ENCODE results near the gene SERGEF. TPM values are rescaled to one million over a fixed set of nuclear protein-coding genes. Genes with fewer than 3 reads are reported as not detected.

The SERGEF gene
- total RNA-seq, 2 experiments from 2014 or later = 44.3 to 47.2 TPM

GRCh38 chr11:17846852-17847453, 165.9 kb downstream of the SERGEF start:
- H3K27ac Mint-ChIP-seq = no peak overlapping the region
- POLR2A ChIA-PET = no interaction called here
- H3K4me3 Mint-ChIP-seq = no peak overlapping the region
- H3K9me3 Mint-ChIP-seq = no peaks in the 10 kb centered on the region
- no peaks in the 10 kb centered on the region for H3K4me1 Mint-ChIP-seq
- peaks cover 3% of the 10 kb centered on the region for H3K36me3 Mint-ChIP-seq
- ATAC-seq (ENCODE audit: low read depth) = no peak
- no peak for DNase-seq
- H3K27me3 Mint-ChIP-seq = no peaks in the 10 kb centered on the region

GRCh38 chr11:17845431-17845881, 167.4 kb downstream of the SERGEF start:
- DNase-seq = no peak
- Mint-ChIP-seq H3K4me3 (no peak overlapping the region), H3K9me3 (no peaks in the 10 kb centered on the region), H3K27ac (no peak overlapping the region), H3K36me3 (peaks cover 3% of the 10 kb centered on the region), H3K4me1 (no peaks in the 10 kb centered on the region), H3K27me3 (no peaks in the 10 kb centered on the region)
- POLR2A ChIA-PET = no interaction called here
- no peak for ATAC-seq (ENCODE audit: low read depth)

GRCh38 chr11:17840101-17840548, 172.7 kb downstream of the SERGEF start:
- Mint-ChIP-seq H3K27me3 (no peaks in the 10 kb centered on the region), H3K36me3 (no peaks in the 10 kb centered on the region), H3K27ac (no peak overlapping the region), H3K4me3 (no peak overlapping the region), H3K4me1 (peaks cover 1% of the 10 kb centered on the region), H3K9me3 (no peaks in the 10 kb centered on the region)
- DNase-seq = no peak
- POLR2A ChIA-PET = no interaction called here
- no peak for ATAC-seq (ENCODE audit: low read depth)

- POLR2A ChIA-PET = no interaction called here
- H3K4me3 Mint-ChIP-seq = no peak overlapping the region
- DNase-seq (no peak), ATAC-seq (ENCODE audit: low read depth) (no peak)
- no peaks in the 10 kb centered on the region for H3K27me3 Mint-ChIP-seq
- no peaks in the 10 kb centered on the region for H3K9me3 Mint-ChIP-seq
- H3K36me3 Mint-ChIP-seq = no peaks in the 10 kb centered on the region
- H3K27ac Mint-ChIP-seq = no peak overlapping the region
- peaks cover 1% of the 10 kb centered on the region for H3K4me1 Mint-ChIP-seq
Measured at GRCh38 chr11:17839450-17839849, 173.4 kb downstream of the SERGEF start.

GRCh38 chr11:17838102-17838501, 174.7 kb downstream of the SERGEF start:
- Mint-ChIP-seq H3K27ac (no peak overlapping the region), H3K4me1 (peaks cover 1% of the 10 kb centered on the region), H3K9me3 (no peaks in the 10 kb centered on the region), H3K36me3 (no peaks in the 10 kb centered on the region), H3K4me3 (no peak overlapping the region), H3K27me3 (no peaks in the 10 kb centered on the region)
- DNase-seq = no peak
- POLR2A ChIA-PET = no interaction called here
- ATAC-seq (ENCODE audit: low read depth) = no peak

- Mint-ChIP-seq H3K4me1 (no peaks in the 10 kb centered on the region), H3K9me3 (peaks cover 2% of the 10 kb centered on the region), H3K27ac (no peak overlapping the region), H3K36me3 (peaks cover 2% of the 10 kb centered on the region), H3K4me3 (no peak overlapping the region), H3K27me3 (no peaks in the 10 kb centered on the region)
- no peak for ATAC-seq (ENCODE audit: low read depth)
- POLR2A ChIA-PET = no interaction called here
- DNase-seq = no peak
Measured at GRCh38 chr11:17831883-17832282, 181.0 kb downstream of the SERGEF start.

GRCh38 chr11:17831228-17831627, 181.6 kb downstream of the SERGEF start:
- Mint-ChIP-seq H3K36me3 (peaks cover 2% of the 10 kb centered on the region), H3K9me3 (peaks cover 2% of the 10 kb centered on the region), H3K4me1 (no peaks in the 10 kb centered on the region), H3K27ac (no peak overlapping the region), H3K4me3 (no peak overlapping the region), H3K27me3 (no peaks in the 10 kb centered on the region)
- no peak for ATAC-seq (ENCODE audit: low read depth)
- DNase-seq = no peak
- POLR2A ChIA-PET = no interaction called here

- Mint-ChIP-seq H3K27me3 (no peaks in the 10 kb centered on the region), H3K4me1 (no peaks in the 10 kb centered on the region), H3K9me3 (peaks cover 2% of the 10 kb centered on the region), H3K36me3 (peaks cover 2% of the 10 kb centered on the region), H3K4me3 (no peak overlapping the region), H3K27ac (no peak overlapping the region)
- no peak for DNase-seq
- POLR2A ChIA-PET = interaction anchor here (0.5 kb wide), 1 partner anchor 94 kb away, joined by 3 read pairs; the partner anchor contains the start of gene KCNC1
- ATAC-seq (ENCODE audit: low read depth) = no peak
Measured at GRCh38 chr11:17828311-17828751, 184.5 kb downstream of the SERGEF start.

GRCh38 chr11:17827006-17827405, 185.8 kb downstream of the SERGEF start:
- no peaks in the 10 kb centered on the region for H3K4me1 Mint-ChIP-seq

GRCh38 chr11:17822401-17822781, 190.5 kb downstream of the SERGEF start:
- Mint-ChIP-seq H3K4me1 (no peaks in the 10 kb centered on the region), H3K4me3 (no peak overlapping the region), H3K27ac (no peak overlapping the region), H3K27me3 (no peaks in the 10 kb centered on the region), H3K9me3 (no peaks in the 10 kb centered on the region), H3K36me3 (no peaks in the 10 kb centered on the region)
- POLR2A ChIA-PET = no interaction called here
- no peak for ATAC-seq (ENCODE audit: low read depth)
- DNase-seq = no peak

More at GRCh38 chr11:17827006-17827405, 185.8 kb downstream of the SERGEF start:
- ATAC-seq (ENCODE audit: low read depth) = no peak
- POLR2A ChIA-PET = no interaction called here
- Mint-ChIP-seq H3K27ac (no peak overlapping the region), H3K9me3 (no peaks in the 10 kb centered on the region), H3K27me3 (no peaks in the 10 kb centered on the region), H3K36me3 (peaks cover 2% of the 10 kb centered on the region), H3K4me3 (no peak overlapping the region)
- DNase-seq = no peak

GRCh38 chr11:17821648-17822400, 191.0 kb downstream of the SERGEF start:
- H3K9me3 Mint-ChIP-seq = no peaks in the 10 kb centered on the region
- POLR2A ChIA-PET = no interaction called here
- H3K4me3 Mint-ChIP-seq = no peak overlapping the region
- DNase-seq (no peak), ATAC-seq (ENCODE audit: low read depth) (no peak)
- no peaks in the 10 kb centered on the region for H3K27me3 Mint-ChIP-seq
- H3K36me3 Mint-ChIP-seq = no peaks in the 10 kb centered on the region
- no peaks in the 10 kb centered on the region for H3K4me1 Mint-ChIP-seq
- no peak overlapping the region for H3K27ac Mint-ChIP-seq

GRCh38 chr11:17816232-17816931, 196.5 kb downstream of the SERGEF start:
- no peaks in the 10 kb centered on the region for H3K27me3 Mint-ChIP-seq

GRCh38 chr11:17814546-17814945, 198.3 kb downstream of the SERGEF start:
- Mint-ChIP-seq H3K4me1 (no peaks in the 10 kb centered on the region), H3K4me3 (no peak overlapping the region), H3K9me3 (no peaks in the 10 kb centered on the region), H3K27me3 (no peaks in the 10 kb centered on the region), H3K27ac (no peak overlapping the region), H3K36me3 (peaks cover under 1% of the 10 kb centered on the region)
- DNase-seq = no peak
- no peak for ATAC-seq (ENCODE audit: low read depth)
- POLR2A ChIA-PET = no interaction called here

More at GRCh38 chr11:17816232-17816931, 196.5 kb downstream of the SERGEF start:
- Mint-ChIP-seq H3K4me1 (no peaks in the 10 kb centered on the region), H3K9me3 (no peaks in the 10 kb centered on the region), H3K27ac (no peak overlapping the region), H3K36me3 (no peaks in the 10 kb centered on the region), H3K4me3 (no peak overlapping the region)
- no peak for ATAC-seq (ENCODE audit: low read depth)
- POLR2A ChIA-PET = no interaction called here
- no peak for DNase-seq

All from activated naive CD8-positive, alpha-beta T cell treated with anti-CD3 and anti-CD28 coated beads, Interleukin-2, amount 10 ng/mL, durations not matched to agents 7 days and 5 days (primary cell).